Measurements from ENCODE around the gene SLC43A2.

- no peak for TF ChIP-seq PRDM15 (CRISPR knock-in tag; IDR thresholded peaks at IDR 0.05)
- TF ChIP-seq NR3C1 (CRISPR knock-in tag; conservative IDR thresholded peaks at IDR 0.05; ENCODE audit: low read depth), result no peak
- TF ChIP-seq MAX (CRISPR knock-in tag; IDR thresholded peaks at IDR 0.05), result no peak
Observed at GRCh38 chr17:1627182-1627981, 1.3 kb downstream of the SLC43A2 start.
